Omental fat pad (tissue), 4 donors: ENCODE data around the gene AANAT. TPM values are rescaled to one million over a fixed set of nuclear protein-coding genes. Genes with fewer than 3 reads are reported as not detected.
A peak's percentile ranks its signal among the peaks of the same experiment; 100 is the strongest.
"Not testable (repeated sequence)": the region's sequence is repeated elsewhere in the genome, so short reads cannot be mapped to it uniquely, and the experiment has no call there.

Experiments used
- ATAC-seq: fragments of 150-250 bp; one replicate; pipeline ENCODE4 v1.9.1; 2016; ENCODE audit warnings: mild to moderate bottlenecking, moderate library complexity; ENCODE audit not compliant: low FRiP score
- DNase-seq: peaks from one replicate; pipeline ENCODE4 v3.0.0-alpha.2; 2019; ENCODE audit warnings: low spot score
- CTCF ChIP-seq, 3 donors: fragments of 450-650 bp; IDR thresholded peaks; one replicate each; pipeline ENCODE4 v1.5.1; 2016 to 2017; ENCODE audit warnings: antibody characterized with exemption in 3 of 3, mild to moderate bottlenecking in 3 of 3, moderate library complexity in 2 of 3
- total RNA-seq, 4 donors: library from RNA; depleted of rRNA; stranded (reverse); fragments of >200 nt; gene quantifications; one replicate each; pipeline ENCODE4 v1.1.0, GENCODE V29; 2016

The AANAT gene
- total RNA-seq, 4 donors from 2014 or later = not detected

DNA sequence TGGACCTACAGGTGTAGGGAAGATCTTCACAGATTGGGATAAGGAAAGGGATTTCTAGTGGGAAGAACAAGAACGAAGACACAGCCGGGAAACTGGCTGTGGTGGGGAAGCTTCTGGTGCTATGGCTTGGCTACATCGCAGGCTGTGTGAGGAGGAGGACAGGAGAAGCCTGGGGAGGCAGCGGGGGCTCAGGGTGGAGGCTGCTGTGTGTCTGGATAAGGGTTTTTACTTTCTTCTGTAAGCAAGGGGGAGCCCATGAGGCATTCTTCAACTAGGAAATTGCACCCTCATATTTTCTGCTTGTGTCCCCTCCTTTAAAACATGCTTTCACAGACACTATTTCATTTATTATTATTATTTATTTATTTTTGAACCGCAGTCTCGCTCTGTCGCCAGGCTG lies 36.7 kb downstream of the AANAT start:
- no peak for TF ChIP-seq CTCF (IDR thresholded peaks at IDR 0.05)
- ATAC-seq (no peak), DNase-seq (no peak)

DNA sequence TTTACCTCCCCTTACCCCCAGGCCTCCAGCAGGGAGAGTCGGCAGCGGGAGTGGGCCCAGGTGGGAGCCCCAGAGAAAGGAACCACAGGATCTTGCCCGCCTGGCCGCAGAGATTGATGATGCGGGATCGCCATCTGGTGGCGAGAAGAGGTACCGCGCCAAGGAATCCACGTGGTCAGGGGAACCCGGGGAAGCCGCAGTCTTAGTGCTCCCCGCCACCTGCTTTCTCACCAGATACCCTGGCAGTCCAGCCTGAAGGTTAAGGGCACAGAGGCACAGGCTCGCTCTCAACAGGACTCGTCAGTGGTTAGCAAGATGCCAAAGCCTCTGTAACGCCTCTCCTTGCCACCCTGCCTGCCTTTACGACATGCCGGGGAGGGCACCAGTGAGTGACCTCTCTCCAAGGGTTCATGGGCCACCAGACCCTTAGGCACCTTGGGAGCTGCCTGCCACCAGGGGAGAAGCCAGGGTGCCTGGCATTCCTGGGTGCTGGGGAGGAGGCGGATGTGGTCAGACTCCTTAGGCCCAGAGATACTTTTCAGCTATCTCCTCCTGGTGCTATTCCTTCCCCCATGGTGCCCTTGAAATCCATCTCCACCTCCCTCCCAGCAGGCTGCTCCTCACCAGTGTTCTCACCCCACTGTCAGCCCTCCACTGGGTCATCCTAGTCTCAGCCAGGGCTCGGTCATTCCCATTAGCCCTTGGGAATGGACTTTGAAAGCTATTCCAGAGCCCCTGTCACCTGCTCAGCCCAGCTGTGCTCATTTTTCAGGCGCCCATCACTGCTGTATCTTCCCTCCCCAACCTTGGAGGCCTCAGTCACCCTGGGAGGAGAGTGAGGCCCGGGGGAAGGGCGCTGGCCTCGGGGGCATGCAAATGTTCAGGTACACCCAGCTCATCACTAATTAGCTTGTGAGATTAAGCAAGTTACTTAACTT lies 39.3 kb downstream of the AANAT start:
- peak in 2 of 3 donors; percentile 67 to 89 for TF ChIP-seq CTCF (IDR thresholded peaks at IDR 0.05)
- peak; percentile 93 for DNase-seq
- peak; percentile 72 for ATAC-seq

DNA sequence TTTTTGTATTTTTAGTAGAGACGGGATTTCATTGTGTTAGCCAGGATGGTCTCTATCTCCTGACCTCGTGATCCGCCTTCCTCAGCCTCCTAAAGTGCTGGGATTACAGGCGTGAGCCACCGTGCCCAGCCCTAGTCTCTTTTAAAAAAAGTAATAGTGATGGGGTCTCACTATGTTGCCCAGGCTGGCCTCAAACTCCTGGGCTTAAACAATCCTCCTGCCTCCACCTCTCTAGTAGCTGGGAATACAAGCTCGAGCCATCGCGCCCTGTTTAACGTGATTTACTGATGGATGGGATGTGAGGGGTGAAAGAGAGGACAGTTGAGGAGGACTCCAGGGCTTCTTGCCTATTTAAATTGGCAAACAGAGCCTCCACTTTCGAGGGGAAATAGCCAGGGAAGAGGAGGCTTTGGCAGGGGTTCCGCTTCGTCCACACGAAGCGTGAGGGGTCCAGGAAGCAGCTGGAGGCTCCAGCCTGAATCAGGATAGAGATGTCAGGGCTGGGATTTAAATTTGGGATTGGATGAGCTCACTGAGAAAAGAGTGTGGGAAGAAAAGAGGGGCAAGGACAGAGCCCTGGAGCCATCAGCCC lies 41.2 kb downstream of the AANAT start:
- not testable (repeated sequence) for DNase-seq, ATAC-seq

- no peak for DNase-seq
- ATAC-seq = no peak
- no peak for TF ChIP-seq CTCF (IDR thresholded peaks at IDR 0.05)
These were observed 43.4 kb downstream of the AANAT start for GRCh38 chr17:76510831-76511244.

DNA sequence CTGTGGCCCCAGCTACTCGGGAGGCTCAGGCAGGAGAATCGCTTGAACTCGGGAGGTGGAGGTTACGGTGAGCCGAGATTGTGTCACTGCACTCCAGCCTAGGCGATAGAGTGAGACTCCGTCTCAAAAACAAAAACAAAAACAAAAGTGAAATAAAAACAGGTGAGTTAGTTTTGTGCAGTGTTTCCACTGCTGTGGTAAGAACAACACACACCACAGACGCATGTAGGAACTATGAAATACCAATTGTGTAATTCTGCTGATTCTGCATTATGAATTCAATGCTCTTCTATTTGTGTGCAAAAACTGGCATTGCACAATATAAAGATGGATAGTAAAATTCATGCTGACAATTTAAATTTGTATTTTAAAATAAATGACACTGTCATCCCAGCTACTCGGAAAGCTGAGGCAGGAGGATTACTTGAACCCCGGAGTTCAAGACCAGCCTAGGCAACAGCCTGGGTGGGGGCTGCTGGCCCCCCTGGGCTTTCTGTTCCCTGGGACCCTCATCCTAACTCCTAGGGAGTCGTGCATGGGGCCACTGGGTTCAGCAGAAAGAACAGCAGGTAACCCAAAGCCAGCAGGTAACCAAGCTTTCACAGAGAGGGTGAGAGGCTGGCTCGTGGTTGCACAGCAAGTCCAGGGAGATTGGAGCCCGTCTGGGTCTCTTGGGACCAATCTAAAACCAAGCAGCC lies 44.4 kb downstream of the AANAT start:
- no peak for ATAC-seq
- DNase-seq = no peak
- TF ChIP-seq CTCF (IDR thresholded peaks at IDR 0.05) = no peak

DNA sequence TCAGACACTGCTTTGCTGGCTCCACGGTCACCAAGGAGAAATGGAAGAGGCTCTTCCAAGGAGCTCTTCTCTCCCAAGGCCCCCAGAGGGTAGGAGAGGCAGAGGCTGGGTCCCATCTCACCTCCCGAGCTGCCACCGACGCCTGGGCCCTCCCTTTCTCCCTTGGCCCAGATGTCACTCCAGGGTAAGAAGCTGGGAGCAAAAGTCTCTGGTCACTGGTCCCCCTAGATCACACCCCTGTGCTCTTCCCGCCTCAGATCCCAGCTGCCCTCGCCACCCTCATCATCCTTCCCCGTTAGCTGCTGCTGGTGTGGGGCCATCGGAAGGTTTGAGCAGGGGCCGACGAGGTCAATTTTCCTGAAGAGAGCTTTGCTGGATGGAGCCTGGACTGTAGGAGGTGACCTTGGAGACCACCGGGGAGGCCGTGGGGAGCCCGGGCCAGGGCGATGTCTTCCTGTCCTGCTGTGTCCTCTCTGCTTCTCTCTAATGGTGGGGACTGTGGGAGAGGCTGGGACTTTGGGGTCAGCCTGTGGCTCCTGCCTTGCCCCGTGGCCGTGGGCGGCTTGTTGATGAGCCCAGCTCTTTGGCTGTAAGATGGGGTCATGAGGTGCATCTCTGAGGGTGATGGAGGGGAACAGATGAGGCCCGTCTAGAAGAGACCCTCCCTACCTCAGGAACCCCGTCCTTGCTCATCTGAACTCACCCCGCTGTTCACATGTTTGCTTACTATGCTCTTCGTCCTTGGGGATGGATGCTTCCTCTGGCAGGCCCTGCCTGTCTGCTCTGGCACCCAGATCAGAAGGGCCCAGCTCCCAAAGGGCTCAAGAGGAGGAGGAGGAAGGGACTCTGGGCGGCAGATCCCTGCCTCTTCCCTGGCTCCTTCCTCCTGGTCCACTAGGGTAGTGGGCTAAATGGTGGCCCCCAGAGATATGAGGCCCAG lies 45.2 kb downstream of the AANAT start:
- ATAC-seq (no peak), DNase-seq (no peak)
- TF ChIP-seq CTCF (IDR thresholded peaks at IDR 0.05) = no peak
